Activated naive CD8-positive, alpha-beta T cell treated with anti-CD3 and anti-CD28 coated beads, Interleukin-2, amount 10 ng/mL, durations not matched to agents 7 days and 5 days (primary cell): Measurements from ENCODE around the gene SNAPC1. TPM values are rescaled to one million over a fixed set of nuclear protein-coding genes. Genes with fewer than 3 reads are reported as not detected.

Source experiments
- ATAC-seq: fragments of 150-1000 bp; cut with Tn5 transposase; one replicate; pipeline ENCODE4 v1.10.0; 2021; ENCODE audit warnings: low read depth, moderate library complexity
- POLR2A ChIA-PET: fragments of 350-600 bp; sonication (Branson Sonifier 250); formaldehyde crosslinking; loops from one replicate; lab custom pipeline; 2021; ENCODE audit warnings: antibody characterized with exemption; lab: Charles Lee
- DNase-seq: peaks from one replicate; pipeline ENCODE4 v3.0.0; 2021
- H3K27ac Mint-ChIP-seq: one replicate; pipeline ENCODE4 v1.8.0; 2022; ENCODE audit warnings: mild to moderate bottlenecking, mixed read lengths
- H3K27me3 Mint-ChIP-seq: one replicate; pipeline ENCODE4 v1.8.0; 2022; ENCODE audit warnings: mild to moderate bottlenecking, moderate library complexity, mixed read lengths
- H3K36me3 Mint-ChIP-seq: one replicate; pipeline ENCODE4 v1.8.0; 2021; ENCODE audit warnings: mild to moderate bottlenecking, mixed read lengths
- H3K4me1 Mint-ChIP-seq: one replicate; pipeline ENCODE4 v1.8.0; 2021; ENCODE audit warnings: mixed read lengths
- H3K4me3 Mint-ChIP-seq: one replicate; pipeline ENCODE4 v1.8.0; 2022; ENCODE audit warnings: mild to moderate bottlenecking, moderate library complexity, mixed read lengths
- H3K9me3 Mint-ChIP-seq: one replicate; pipeline ENCODE4 v1.8.0; 2021; ENCODE audit warnings: mixed read lengths
- total RNA-seq, 2 experiments: library from RNA; stranded (reverse); gene quantifications; one replicate each; pipeline ENCODE4 v1.2.3, GENCODE V29; 2021

SNAPC1 gene
- total RNA-seq, 2 experiments from 2014 or later: 5.1 to 5.5 TPM

- Mint-ChIP-seq H3K36me3 (no peaks in the 10 kb centered on the region), H3K4me3 (no peak overlapping the region), H3K4me1 (peaks cover 9% of the 10 kb centered on the region), H3K27ac (no peak overlapping the region), H3K9me3 (no peaks in the 10 kb centered on the region), H3K27me3 (peaks cover 23% of the 10 kb centered on the region)
- ATAC-seq (no peak), DNase-seq (no peak)
- POLR2A ChIA-PET: interaction anchor here (2.3 kb wide), 1 partner anchor 77 kb away, joined by 6 read pairs; the partner anchor contains the start of gene SNAPC1
These were observed 76.5 kb downstream of the SNAPC1 start for GRCh38 chr14:61838661-61839245.

GRCh38 chr14:61839507-61839906 lies 77.3 kb downstream of the SNAPC1 start:
- peaks cover 9% of the 10 kb centered on the region for H3K4me1 Mint-ChIP-seq

GRCh38 chr14:61841145-61841544 lies 78.9 kb downstream of the SNAPC1 start:
- POLR2A ChIA-PET: no interaction called here
- Mint-ChIP-seq H3K9me3 (no peaks in the 10 kb centered on the region), H3K4me1 (peaks cover 9% of the 10 kb centered on the region), H3K4me3 (no peak overlapping the region), H3K36me3 (peaks cover 3% of the 10 kb centered on the region), H3K27ac (no peak overlapping the region), H3K27me3 (peaks cover 33% of the 10 kb centered on the region)
- ATAC-seq (no peak), DNase-seq (no peak)

More at GRCh38 chr14:61839507-61839906, 77.3 kb downstream of the SNAPC1 start:
- H3K27ac Mint-ChIP-seq: no peak overlapping the region
- ATAC-seq: no peak
- POLR2A ChIA-PET: no interaction called here
- no peaks in the 10 kb centered on the region for H3K9me3 Mint-ChIP-seq
- H3K4me3 Mint-ChIP-seq: no peak overlapping the region
- peaks cover 30% of the 10 kb centered on the region for H3K27me3 Mint-ChIP-seq
- DNase-seq: no peak
- H3K36me3 Mint-ChIP-seq: peaks cover under 1% of the 10 kb centered on the region

Other genes with a start within 250 kb of the SNAPC1 start
- gene HIF1A, start 66.9 kb upstream of the SNAPC1 start, total RNA-seq: 100 to 1,000 TPM; 119 to 128 TPM
- not detected for gene SYT16, start 50.3 kb downstream of the SNAPC1 start, total RNA-seq